IMR-90 (cell line): ENCODE results near the gene TNNC2.

Source experiments
- CTCF ChIP-seq: conservative IDR thresholded peaks from 2 replicates; pipeline ENCODE4 v1.5.1; 2012; ENCODE audit warnings: mild to moderate bottlenecking, low read depth, low read length, improper control_type of control experiment
- POLR2A ChIP-seq: IDR thresholded peaks from 2 replicates; pipeline ENCODE4 v1.6.1; 2012; ENCODE audit warnings: mild to moderate bottlenecking, low read depth, low read length
- RAD21 ChIP-seq: IDR thresholded peaks from 2 replicates; pipeline ENCODE4 v1.6.1; 2012; ENCODE audit warnings: low read length, improper control_type of control experiment
- RCOR1 ChIP-seq: IDR thresholded peaks from 2 replicates; pipeline ENCODE4 v1.6.1; 2012; ENCODE audit warnings: mild to moderate bottlenecking, low read length, improper control_type of control experiment; ENCODE audit not compliant: insufficient replicate concordance

GRCh38 chr20:45841407-45842129 is 14.5 kb upstream of the TNNC2 start:
- TF ChIP-seq POLR2A, result no peak
- TF ChIP-seq RCOR1, result no peak
- TF ChIP-seq CTCF, result no peak
- no peak for TF ChIP-seq RAD21
